ENCODE results near the gene MTX2. TPM values are rescaled to one million over a fixed set of nuclear protein-coding genes. Genes with fewer than 3 reads are reported as not detected.
"Not testable (repeated sequence)": the region's sequence is repeated elsewhere in the genome, so short reads cannot be mapped to it uniquely, and the experiment has no call there.

MTX2 gene
- total RNA-seq, 1 donor, result 18.3 TPM

DNA sequence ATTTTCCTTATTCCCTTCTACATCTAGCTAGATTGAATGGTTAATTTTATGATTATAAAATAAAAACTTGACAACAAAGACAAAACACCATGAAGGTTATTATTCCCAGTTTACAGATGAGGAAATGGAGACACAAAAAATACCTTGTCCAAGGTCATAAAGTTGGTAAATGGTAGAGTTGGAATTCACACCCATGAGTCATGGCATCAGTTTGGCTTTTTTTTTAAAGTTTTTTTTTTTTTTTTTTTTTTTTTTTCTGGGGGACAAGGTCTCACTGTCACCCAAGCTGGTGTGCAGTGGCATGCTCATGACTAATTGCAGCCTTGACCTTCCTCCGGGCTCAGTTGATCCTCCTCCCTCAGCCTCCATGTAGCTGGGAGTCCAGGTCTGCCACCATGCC lies 70.0 kb downstream of the MTX2 start:
- no peak for DNase-seq (ENCODE audit: low read depth)
- TF ChIP-seq, protein P1, sequence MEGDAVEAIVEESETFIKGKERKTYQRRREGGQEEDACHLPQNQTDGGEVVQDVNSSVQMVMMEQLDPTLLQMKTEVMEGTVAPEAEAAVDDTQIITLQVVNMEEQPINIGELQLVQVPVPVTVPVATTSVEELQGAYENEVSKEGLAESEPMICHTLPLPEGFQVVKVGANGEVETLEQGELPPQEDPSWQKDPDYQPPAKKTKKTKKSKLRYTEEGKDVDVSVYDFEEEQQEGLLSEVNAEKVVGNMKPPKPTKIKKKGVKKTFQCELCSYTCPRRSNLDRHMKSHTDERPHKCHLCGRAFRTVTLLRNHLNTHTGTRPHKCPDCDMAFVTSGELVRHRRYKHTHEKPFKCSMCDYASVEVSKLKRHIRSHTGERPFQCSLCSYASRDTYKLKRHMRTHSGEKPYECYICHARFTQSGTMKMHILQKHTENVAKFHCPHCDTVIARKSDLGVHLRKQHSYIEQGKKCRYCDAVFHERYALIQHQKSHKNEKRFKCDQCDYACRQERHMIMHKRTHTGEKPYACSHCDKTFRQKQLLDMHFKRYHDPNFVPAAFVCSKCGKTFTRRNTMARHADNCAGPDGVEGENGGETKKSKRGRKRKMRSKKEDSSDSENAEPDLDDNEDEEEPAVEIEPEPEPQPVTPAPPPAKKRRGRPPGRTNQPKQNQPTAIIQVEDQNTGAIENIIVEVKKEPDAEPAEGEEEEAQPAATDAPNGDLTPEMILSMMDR (IDR thresholded peaks at IDR 0.05; ENCODE audit: insufficient read depth, low read length), result no peak
- no peak overlapping the region for H3K4me3 ChIP-seq (ENCODE audit: low read depth, low read length)

DNA sequence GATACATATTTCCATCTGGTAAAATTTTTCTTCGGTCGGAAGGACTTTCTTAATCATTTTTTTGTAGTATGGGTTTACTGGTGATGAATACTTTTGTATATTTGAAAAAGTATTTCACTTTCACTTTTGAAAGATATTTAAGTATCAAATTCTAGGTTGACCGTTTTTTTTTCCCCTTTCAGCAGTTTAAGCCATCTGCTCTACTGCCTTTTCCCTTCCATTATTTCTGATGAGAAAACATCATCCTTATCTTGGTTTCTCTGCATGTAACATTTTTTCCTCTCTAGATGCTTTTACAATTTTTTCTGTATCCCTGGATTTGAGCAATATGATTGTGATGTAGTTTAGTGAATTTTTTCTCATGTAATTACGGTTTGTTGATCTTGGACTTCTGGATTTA lies 87.0 kb downstream of the MTX2 start:
- peak; percentile 10 for DNase-seq (ENCODE audit: low read depth)
- H3K4me3 ChIP-seq (ENCODE audit: low read depth, low read length), result no peak overlapping the region
- TF ChIP-seq, protein P1 (IDR thresholded peaks at IDR 0.05; ENCODE audit: insufficient read depth, low read length), result no peak

DNA sequence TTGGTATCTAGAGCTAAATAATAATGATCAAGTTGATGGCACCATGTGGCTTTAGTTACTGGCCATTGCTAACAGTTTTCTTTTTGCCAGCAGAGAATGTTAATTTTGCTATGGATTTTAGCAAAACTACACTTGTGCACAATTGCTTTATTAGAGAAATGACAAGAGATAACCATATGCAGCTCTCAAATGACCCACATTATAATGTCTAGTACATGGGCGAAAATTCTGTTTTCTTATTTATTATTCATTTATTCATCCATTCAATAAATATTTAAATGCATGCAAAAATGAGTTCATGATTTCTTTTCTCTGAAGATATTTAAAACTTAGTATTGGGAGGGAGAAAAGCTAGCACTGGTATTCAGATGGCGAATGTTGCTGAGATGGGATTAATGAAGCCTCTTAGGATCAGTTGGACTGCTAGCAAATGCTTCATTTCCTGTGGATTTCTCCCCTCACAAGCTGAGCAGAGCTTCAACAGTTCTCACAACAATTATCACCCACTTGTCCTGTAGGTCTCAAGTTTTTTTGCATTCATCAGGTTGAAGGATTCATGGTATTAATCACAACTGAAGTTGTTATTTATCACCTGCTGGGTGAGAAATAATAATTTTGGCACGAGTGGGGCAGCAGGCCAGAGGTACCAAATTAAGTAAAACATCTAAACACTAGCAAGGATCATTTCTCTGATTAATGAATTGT lies 95.2 kb downstream of the MTX2 start:
- TF ChIP-seq, protein P1 (IDR thresholded peaks at IDR 0.05; ENCODE audit: insufficient read depth, low read length), result no peak
- H3K4me3 ChIP-seq (ENCODE audit: low read depth, low read length), result no peak overlapping the region
- DNase-seq (ENCODE audit: low read depth), result no peak

GRCh38 chr2:176368349-176368748 lies 99.1 kb downstream of the MTX2 start:
- no peak overlapping the region for H3K4me3 ChIP-seq (ENCODE audit: low read depth, low read length)
- no peak for DNase-seq (ENCODE audit: low read depth)
- TF ChIP-seq, protein P1 (IDR thresholded peaks at IDR 0.05; ENCODE audit: insufficient read depth, low read length), result no peak

- H3K4me3 ChIP-seq (ENCODE audit: low read depth, low read length), result no peak overlapping the region
- DNase-seq (ENCODE audit: low read depth), result no peak
- TF ChIP-seq, protein P1 (IDR thresholded peaks at IDR 0.05; ENCODE audit: insufficient read depth, low read length), result no peak
These were observed 101.4 kb downstream of the MTX2 start for GRCh38 chr2:176370467-176371171.

DNA sequence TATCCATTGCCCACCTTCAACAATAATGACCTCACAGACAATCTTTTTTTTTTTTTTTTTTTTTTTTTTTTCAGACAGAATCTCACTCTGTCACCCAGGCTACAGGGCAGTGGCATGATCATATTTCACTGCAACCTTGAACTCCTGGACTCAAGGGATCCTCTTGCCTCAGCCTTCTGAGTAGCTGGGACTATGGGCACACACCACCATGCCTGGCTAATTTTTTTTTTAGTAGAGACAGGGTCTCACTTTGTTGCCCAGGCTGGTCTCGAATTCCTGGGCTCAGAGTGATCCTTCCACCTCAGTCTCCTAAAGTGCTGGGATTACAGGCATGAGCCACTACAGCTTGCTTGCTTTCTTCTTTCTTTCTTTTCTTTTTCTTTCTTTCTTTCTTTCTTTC lies 103.9 kb downstream of the MTX2 start:
- DNase-seq (ENCODE audit: low read depth); H3K4me3 ChIP-seq (ENCODE audit: low read depth, low read length): not testable (repeated sequence)

DNA sequence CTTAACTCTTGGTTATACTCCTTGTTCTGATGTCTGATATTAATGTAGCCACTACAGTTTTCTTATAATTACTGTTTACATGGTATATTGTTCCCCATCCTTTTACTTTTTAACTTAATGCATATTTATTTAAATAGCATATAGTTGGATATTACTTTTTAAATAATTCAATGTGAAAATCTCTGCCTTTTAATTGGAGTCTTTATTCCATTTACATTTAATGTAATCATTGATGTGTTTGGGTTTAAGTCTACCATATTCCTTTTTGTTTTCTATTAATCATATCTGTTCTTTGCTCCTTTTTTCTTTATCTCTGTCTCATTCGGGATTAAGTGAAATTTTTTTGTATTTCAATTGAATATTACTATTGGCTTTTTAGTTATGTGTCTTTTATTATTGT lies 109.1 kb downstream of the MTX2 start:
- H3K4me3 ChIP-seq (ENCODE audit: low read depth, low read length), result no peak overlapping the region
- DNase-seq (ENCODE audit: low read depth), result no peak
- TF ChIP-seq, protein P1 (IDR thresholded peaks at IDR 0.05; ENCODE audit: insufficient read depth, low read length), result no peak

Data from fibroblast of the aortic adventitia (primary cell).